ENCODE results near the gene LYPD4.
A peak's percentile ranks its signal among the peaks of the same experiment; 100 is the strongest.

LYPD4 gene

GRCh38 chr19:41860419-41861115 is 16.1 kb upstream of the LYPD4 start:
- no peak for DNase-seq (ENCODE audit: low read depth)
- H3K4me3 ChIP-seq (ENCODE audit: low read length), result peak overlapping the region; percentile 94
- no peak for TF ChIP-seq CTCF (IDR thresholded peaks at IDR 0.05; ENCODE audit: insufficient read depth, low read depth, low read length, missing control alignments)

DNA sequence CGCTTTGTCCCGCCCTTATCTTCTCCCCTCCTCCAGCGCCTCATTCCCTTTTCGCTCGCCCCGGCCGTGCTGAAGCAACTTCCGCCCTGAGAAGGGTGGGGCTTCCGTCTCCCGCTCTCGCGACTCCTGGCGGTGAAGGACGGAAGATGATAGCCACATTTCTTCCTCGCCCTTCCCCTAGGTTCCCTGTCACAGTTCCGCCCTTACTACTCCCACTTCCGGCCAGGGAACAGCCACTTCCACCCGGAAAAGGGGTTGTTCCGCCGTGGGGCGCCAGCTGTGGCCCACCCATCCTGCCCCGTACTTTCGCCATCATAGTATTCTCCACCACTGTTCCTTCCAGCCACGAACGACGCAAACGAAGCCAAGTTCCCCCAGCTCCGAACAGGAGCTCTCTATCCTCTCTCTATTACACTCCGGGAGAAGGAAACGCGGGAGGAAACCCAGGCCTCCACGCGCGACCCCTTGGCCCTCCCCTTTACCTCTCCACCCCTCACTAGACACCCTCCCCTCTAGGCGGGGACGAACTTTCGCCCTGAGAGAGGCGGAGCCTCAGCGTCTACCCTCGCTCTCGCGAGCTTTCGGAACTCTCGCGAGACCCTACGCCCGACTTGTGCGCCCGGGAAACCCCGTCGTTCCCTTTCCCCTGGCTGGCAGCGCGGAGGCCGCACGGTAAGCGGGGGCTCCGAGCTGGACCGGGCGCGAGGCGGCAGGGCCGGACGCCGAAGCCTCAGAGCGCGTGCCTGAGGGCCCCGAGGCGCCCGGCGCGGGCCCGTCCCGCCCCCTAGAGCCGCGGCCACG is 15.3 kb upstream of the LYPD4 start, which contains the start of gene RPS19:
Gene RPS19 (plus strand): TSS at position 638 of the 801 bp plus-strand sequence. CDS start 520 bp downstream, outside the sequence.
- TF ChIP-seq CTCF (IDR thresholded peaks at IDR 0.05; ENCODE audit: insufficient read depth, low read depth, low read length, missing control alignments), result peak; percentile 68
- peak; percentile 99 for DNase-seq (ENCODE audit: low read depth)
- peak within 1 kb of the TSS; percentile 94 for H3K4me3 ChIP-seq (ENCODE audit: low read length)

DNA sequence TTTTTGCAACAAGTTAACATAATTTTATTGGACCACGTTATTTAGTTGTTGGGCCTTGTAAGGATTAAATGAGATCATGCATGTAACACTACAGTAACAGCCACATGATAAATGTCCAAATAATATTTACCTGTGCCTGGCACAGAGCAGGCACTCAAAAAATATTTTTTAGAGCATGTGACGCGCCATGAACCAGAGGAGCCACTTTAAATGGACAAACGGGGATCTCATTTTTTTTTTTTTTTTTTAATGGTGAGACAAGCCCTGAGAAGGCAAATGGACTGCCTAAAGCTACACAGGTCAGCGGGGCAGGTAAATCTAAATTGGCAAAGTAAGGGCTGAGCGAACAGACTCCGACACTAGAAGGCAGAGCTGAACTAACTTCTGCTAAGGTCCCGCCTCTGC is 14.7 kb upstream of the LYPD4 start:
- no peak for TF ChIP-seq CTCF (IDR thresholded peaks at IDR 0.05; ENCODE audit: insufficient read depth, low read depth, low read length, missing control alignments)
- peak overlapping the region; percentile 1 for H3K4me3 ChIP-seq (ENCODE audit: low read length)
- DNase-seq (ENCODE audit: low read depth), result no peak

DNA sequence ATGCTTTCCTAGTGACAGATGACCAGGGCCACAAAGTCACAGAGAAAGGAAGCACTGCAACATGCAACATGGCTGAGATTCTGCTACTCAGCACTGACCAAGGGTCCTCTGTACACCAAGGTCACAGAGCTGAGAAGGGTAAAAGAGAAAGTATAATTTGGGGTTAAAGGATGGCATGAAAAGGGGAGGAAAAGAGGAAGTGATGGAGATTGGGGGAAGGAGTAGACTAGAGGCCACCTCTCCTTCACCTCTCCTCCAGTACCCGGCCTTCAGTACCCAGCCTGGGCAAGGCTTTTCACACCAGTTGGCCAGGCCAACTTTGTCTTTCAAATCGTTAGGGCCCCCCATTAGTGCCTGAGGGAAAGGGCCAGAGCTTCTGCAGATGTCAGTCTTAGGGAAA is 9.3 kb upstream of the LYPD4 start:
- TF ChIP-seq CTCF (IDR thresholded peaks at IDR 0.05; ENCODE audit: insufficient read depth, low read depth, low read length, missing control alignments), result no peak
- no peak overlapping the region for H3K4me3 ChIP-seq (ENCODE audit: low read length)
- no peak for DNase-seq (ENCODE audit: low read depth)

DNA sequence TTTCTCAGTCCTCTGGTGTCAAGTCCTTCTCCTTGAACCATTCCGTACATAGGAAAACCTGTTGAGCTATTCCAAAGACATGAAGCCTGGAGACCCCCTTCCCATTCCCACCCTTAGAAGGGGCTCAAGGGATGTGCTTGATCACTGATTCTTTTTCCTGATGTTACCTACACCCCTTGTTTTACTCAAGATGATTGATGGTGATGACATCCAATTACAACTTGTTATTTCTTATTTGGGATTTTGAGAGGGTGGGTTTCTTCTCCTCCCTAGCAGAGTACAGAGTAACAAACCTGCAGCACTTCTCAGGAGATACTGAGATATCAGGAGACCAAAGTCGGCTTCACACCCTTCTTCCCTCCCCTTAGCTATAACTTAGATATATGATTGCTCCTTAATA is 8.9 kb upstream of the LYPD4 start:
- no peak for DNase-seq (ENCODE audit: low read depth)
- no peak for TF ChIP-seq CTCF (IDR thresholded peaks at IDR 0.05; ENCODE audit: insufficient read depth, low read depth, low read length, missing control alignments)
- H3K4me3 ChIP-seq (ENCODE audit: low read length), result no peak overlapping the region

DNA sequence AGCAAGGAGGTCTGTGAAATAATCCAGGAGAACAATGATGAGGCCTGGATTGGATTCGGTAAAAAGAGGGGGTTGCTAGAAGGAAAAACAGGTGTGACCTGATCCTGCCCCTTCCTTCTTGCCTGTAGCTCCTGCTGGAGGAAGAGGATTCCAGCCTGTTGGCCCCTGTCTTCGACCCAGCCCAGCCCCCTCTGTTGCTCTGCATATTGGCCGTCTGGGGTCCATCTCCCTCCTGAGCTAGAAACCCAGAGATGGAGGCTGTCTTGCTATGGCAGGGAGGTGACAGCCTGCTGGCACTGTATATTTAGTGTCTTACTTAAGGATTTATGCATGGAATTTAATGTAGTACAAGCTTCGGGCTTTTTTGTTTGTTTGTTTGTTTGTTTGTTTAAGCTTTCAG is 7.0 kb upstream of the LYPD4 start:
- DNase-seq (ENCODE audit: low read depth), result no peak
- TF ChIP-seq CTCF (IDR thresholded peaks at IDR 0.05; ENCODE audit: insufficient read depth, low read depth, low read length, missing control alignments), result no peak
- no peak overlapping the region for H3K4me3 ChIP-seq (ENCODE audit: low read length)
